Mammary microvascular endothelial cell (primary cell): Measurements from ENCODE around the gene DNAJB4. TPM values are rescaled to one million over a fixed set of nuclear protein-coding genes. Genes with fewer than 3 reads are reported as not detected.

Experiments
- total RNA-seq: library from RNA; depleted of rRNA; stranded (reverse); fragments of >200 nt; gene quantifications from 2 replicates; pipeline ENCODE4 v1.2.3, GENCODE V29; 2015

Gene DNAJB4
- 49.4 and 54.1 TPM in 2 replicates for total RNA-seq

DNA sequence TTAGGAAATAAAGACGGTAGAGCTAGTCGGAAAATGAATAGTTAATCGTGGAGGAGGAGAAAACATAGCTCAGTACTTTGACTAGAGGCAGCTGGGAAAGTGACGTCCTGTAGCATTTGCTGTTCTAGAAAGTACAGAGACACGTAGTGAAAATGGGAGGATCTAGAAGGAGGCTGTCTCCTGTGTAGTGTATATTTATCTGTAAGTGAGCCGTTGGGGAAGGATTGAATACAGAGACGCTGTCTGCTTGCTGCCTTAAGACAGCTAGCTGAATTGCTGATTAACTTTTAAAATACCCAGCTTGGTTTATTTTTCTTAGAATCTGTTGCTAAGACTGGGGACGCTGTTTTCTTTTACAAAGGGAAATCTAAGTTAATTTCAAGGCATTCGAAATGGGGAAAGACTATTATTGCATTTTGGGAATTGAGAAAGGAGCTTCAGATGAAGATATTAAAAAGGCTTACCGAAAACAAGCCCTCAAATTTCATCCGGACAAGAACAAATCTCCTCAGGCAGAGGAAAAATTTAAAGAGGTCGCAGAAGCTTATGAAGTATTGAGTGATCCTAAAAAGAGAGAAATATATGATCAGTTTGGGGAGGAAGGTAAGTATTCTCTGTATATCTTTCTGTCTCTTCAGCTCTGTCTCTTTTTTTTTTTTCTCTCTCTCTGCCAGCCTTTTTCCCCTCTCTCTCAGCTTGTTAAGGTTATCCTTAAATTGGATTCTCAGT is at the start of gene DNAJB4:
DNAJB4 (plus strand) TSS at position 221 of the 729 bp plus-strand sequence; CDS start at position 393, 172 bp downstream.

DNA sequence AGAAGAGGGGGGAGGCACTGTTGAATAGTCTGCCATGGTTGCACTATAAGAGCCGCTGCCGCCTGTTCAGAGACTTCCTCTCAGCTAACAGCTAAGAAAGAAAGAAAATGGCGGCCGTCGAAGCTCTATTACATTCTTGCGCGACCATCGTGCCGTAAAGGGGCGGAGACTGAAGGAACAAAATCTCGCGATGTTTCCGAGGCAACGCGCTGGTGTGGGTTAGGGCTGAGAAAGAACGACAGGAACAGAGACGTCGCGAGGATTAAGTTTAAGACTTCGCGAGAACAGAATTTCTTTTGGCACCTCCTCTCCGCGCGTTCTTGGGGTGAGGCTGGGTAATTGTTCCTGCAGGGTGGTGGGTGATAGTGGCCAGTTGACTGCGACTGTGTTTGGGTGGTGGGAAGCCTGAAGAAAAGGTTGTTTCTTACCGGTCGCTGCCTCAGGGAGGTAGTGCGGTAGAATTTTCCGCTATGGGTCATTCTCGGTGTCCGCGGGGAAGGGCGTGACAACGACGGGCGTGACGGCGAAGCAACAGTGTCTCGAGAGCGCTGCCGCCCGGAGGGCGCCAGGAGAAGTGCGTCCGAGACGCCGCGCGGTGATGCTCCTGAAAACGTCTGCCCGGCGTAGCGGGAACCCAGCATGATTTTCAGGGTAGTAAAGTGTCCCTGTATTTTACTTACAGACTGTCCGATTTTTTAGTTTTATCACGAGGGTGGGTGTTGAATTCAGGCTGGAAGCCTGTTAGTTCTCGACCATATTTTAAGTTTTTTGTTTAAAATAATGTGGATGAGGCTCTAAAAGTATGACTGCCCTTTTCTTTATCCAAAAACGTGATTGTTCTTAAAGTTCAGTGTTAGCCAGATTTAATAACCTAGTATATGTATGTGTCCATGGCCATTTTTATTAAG is 25.5 kb upstream of the DNAJB4 start, which contains the start of gene FUBP1:
FUBP1 (minus strand) TSS at position 104 of the 908 bp plus-strand sequence; CDS start at position 36, 68 bp downstream.

DNA sequence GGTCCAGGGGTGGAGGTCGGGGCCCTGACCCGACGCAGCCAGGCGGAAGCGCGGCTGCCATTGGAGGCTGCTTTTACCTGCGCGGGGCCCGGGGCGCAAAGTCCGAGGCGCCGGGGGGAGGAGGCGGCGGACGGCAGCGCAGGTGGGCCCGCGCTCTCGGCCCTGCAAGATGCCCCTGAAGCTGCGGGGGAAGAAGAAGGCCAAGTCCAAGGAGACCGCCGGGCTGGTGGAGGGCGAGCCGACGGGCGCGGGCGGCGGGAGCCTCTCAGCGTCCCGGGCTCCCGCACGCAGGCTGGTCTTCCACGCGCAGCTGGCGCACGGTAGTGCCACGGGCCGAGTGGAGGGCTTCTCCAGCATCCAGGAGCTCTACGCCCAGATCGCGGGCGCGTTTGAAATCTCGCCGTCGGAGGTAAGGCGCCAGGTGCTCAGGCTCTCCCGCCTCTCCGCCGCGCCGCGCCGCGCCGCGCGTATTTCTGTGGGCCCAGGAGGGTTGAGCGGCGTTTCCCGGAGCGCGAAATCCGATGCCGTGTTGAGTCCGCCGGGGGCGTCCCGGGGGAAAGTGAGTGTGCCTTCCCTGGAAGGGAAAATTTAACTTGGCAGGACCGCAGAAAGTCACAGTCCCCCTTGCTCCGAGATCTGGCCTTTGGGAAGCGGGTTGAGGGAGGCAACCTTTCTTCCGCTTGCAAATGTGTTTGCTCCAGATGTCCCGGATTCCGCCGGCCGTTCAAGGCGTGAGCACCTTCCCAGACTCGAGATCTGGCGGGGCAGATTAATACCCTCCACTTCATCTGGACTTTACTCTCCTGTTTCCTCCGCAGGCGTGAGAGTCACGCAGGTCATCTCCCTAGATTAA is 41.4 kb downstream of the DNAJB4 start, which contains the start of gene GIPC2:
GIPC2 (plus strand) TSS at position 41 of the 853 bp plus-strand sequence; CDS start at position 170, 129 bp downstream.

Other genes starting within 250 kb of the DNAJB4 start
- 34.9 and 40.8 TPM in 2 replicates for gene USP33, start 245.1 kb upstream of the DNAJB4 start, total RNA-seq
- gene MIGA1, start 225.3 kb upstream of the DNAJB4 start, total RNA-seq, result 8.1 and 9.1 TPM in 2 replicates
- 5.0 and 7.0 TPM in 2 replicates for gene NEXN, start 116.3 kb upstream of the DNAJB4 start, total RNA-seq
- 90.2 and 103 TPM in 2 replicates for gene FUBP1, start 25.9 kb upstream of the DNAJB4 start, total RNA-seq
- 3.6 and 3.7 TPM in 2 replicates for gene GIPC2, start 41.0 kb downstream of the DNAJB4 start, total RNA-seq